Stimulated activated CD8-positive, alpha-beta memory T cell treated with anti-CD3 and anti-CD28 coated beads, Interleukin-12 subunit alpha, Interleukin-12 subunit beta, amount 100 ng/mL, for 4 hours (primary cell): Measurements from ENCODE around the gene MYO15B.
"Not testable (repeated sequence)": the region's sequence is repeated elsewhere in the genome, so short reads cannot be mapped to it uniquely, and the experiment has no call there.

ENCODE experiments used
- DNase-seq: peaks from one replicate; pipeline ENCODE4 v3.0.0-alpha.2; 2020; ENCODE audit warnings: low read depth

MYO15B gene

DNA sequence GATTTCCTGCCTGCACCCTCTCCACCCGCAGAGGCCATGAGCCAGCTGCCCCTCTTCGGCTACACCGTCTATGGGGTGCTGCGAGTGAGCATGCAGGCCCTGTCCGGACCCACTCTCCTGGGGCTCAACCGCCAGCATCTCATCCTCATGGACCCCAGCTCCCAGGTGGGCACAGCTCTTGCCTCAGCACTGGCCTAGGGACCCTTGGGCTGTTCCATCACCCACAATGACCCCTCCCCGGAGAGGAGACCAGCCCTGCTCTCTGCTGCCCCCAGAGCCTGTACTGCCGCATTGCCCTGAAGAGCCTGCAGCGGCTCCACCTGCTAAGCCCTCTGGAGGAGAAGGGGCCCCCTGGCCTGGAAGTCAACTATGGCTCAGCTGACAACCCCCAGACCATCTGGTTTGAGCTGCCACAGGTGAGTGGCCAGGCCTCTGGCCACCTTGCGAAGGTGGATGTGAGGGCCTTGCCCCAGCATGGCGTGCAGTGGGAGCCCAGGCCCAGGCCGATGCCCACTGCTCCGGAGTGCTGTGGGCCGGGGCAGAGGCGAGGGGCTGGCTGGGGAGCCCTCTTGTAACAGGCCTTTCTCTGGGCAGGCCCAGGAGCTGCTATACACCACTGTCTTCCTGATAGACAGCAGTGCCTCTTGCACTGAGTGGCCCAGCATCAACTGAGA, 38.4 kb downstream of the MYO15B start:
- no peak for DNase-seq

- DNase-seq, result no peak
Observed at GRCh38 chr17:75626496-75627038, 39.0 kb downstream of the MYO15B start.

DNA sequence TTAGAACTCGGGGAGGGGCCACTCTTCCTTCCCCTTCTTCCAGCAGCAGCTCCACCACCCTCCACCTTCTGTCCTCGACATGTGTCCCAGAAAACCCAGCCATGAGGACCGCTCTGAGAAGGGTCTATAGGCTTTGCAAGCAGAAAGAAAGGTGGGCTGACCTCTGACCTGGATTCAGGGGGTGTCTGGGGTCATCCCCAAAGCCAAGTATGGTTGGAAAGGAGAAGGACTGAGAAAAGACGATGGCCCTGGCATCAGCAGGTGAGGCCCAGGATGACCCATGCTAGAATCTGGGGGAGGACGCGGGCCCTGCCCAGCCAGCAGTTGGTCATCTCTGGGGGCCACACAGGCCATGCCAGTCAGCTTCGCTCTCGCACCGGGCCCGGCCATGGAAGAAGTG, 39.5 kb downstream of the MYO15B start:
- DNase-seq, result no peak

GRCh38 chr17:75628425-75628824, 40.8 kb downstream of the MYO15B start:
- no peak for DNase-seq

DNA sequence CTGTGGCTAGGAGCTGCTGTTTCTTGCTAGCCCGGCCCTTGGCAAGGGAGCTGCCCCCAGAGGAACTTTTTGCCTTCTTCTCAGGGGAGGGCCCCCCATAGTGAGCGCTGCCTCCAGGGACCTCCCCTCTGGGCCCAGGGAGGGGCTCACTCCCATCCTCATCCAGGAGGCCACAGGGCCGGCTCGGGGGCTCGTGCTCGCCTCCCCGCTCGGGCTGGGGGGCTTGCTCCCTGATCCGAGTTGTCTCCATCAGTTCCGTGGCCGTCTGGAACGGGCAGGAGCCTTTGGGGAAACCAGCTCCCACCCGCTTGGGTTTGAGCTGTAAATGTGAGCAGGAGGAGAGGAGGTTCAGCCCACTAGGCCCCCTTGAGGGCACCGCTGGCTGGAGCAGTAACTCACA, 41.6 kb downstream of the MYO15B start:
- DNase-seq, result no peak

GRCh38 chr17:75630071-75630917, 42.7 kb downstream of the MYO15B start:
- no peak for DNase-seq

DNA sequence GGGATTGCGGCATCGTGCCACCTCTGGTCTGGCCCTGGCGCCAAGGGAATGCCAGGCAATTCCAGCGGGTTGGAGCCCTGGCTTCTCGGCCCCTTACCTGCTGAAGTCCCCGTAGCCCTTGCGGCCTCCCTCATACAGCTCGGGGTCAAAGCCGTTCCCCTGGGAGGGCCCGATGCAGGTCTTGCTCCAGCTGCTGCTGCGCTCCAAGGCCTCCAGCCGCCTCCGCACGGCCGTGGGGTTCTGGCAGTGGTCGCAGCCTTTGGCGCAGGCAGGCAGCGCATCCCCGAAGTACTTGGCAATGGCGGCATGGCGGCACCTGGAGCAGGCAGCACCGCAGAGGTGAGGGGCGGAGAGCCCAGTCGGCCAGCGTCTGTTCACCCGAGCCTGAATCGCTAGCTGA, 43.8 kb downstream of the MYO15B start:
- DNase-seq, result no peak

- DNase-seq, result no peak
Observed at GRCh38 chr17:75632428-75632827, 44.8 kb downstream of the MYO15B start.

GRCh38 chr17:75632863-75633485, 45.4 kb downstream of the MYO15B start, which contains the start of gene SMIM5:
TSS of gene SMIM5 (plus strand) at chr17:75633434. CDS start at chr17:75640202, 6,768 bp downstream.
- DNase-seq, result peak; percentile 62

GRCh38 chr17:75633486-75634375, 46.1 kb downstream of the MYO15B start:
- no peak for DNase-seq

DNA sequence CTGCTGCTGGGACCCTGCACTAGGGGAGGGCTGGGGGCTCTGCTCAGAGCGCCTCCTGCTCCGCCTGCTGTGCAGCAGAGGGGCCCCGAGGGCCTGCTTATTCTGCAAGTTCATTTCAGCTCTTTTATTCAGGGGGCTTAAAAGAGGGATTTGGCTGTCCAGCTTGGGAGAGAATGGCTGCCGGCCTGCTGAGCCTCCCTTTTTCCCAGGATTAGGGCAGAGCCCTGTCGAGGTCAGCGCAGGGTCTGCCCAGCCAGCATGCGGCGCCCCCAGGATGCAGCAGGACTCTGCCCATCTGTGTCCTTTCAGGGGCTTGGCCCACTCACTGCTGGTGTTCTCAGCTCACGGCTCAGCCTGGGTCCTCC, 46.8 kb downstream of the MYO15B start:
- DNase-seq, result no peak

DNA sequence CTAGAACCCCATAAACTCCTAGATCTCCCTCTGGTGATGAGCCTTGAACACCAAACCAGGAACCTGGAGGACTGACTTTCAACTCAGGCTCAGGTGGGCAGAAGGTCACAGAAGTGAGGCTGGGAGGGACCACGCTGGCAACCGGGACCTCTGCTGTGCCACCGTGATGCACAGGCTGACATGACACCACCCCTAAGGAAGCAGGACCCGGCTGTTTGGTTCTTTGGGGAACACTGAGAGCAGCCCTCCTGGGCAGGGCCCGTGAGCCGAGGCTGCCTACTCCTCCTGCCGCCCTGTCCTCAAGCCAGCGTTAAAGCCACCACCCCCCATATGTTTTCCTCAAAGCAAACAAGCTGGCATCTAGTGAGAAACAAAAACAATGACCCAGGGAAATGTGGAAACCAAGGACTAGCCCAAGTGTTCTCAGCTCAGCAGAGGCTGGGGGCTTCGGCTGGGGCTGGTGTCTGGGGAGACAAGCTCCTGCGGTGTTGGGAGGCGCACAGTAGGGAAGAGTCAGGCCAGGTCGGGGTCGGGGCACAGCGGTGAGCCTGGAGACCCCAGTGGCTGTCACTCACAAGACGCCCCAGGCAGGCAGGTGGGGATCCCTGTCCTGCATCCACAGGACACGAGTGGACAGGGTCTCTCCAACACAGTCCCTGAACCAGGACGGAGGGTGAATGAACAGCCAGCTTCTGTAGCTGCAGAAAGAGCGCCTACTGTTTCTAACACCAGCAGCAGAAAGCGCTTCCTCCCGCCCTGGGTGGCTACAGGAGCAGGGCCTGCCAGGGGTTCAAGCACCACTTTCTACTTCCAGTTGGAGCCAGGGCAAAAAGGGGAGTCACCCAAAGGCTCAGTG, 47.4 kb downstream of the MYO15B start:
- DNase-seq, result no peak

- DNase-seq, result no peak
Observed at GRCh38 chr17:75635610-75636202, 48.1 kb downstream of the MYO15B start.

GRCh38 chr17:75636381-75637142, 49.0 kb downstream of the MYO15B start:
- DNase-seq, result no peak

DNA sequence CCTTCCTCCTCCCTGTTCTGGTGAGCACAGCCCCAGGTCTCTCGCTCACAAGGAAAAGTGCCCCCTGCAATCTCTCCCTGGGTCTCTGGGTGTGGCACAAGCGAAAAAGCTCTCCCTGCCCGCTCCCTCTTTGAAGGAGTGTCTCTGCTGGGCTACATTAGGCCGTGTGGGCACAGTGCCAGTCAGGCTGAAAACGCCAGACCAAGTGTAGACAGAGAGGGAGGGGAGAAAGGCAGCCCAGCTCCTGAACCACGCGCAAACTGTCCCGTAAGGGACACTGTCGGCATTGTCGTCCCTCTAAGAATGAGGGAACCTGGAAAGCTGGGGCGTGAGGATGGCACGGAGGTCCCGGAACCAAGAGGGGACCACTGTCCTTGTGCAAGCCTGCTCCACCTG, 49.5 kb downstream of the MYO15B start:
- no peak for DNase-seq

DNA sequence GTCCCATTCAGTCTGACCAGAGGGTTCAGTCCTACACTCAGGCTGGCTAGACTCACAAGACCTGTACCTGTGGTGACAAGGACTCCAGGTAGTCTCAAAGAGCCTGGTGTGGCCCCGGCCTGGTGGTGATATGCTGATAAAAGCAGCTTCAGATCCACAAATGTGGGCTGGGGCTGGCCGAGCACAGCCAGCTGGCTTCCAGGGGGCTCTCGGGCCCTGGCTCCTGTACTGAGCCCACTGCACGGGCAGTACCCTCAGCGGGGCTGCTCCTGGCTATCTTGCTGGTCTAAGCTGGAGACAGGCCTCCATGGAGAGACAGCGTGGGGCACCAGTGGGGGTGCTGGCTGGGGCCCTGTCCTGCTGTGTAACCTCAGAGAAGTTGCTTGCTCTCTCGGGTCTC, 50.0 kb downstream of the MYO15B start:
- no peak for DNase-seq

DNA sequence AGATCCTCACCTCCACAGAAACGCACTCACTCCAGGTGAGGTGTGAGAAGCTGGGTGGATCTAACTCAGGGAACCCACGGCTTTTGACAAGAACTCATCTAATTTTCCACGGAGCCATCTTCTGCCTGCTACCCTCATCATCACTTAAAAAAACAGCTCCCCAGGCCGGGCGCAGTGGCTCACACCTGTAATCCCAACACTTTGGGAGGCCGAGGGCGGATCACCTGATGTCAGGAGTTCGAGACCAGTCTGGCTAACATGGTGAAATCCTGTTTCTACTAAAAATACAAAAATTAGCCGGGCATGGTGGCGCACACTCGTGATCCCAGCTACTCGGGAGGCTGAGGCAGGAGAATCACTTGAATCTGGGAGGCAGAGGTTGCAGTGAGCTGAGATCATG, 50.4 kb downstream of the MYO15B start:
- not testable (repeated sequence) for DNase-seq

- no peak for DNase-seq
Observed at GRCh38 chr17:75638893-75639292, 51.3 kb downstream of the MYO15B start.

DNA sequence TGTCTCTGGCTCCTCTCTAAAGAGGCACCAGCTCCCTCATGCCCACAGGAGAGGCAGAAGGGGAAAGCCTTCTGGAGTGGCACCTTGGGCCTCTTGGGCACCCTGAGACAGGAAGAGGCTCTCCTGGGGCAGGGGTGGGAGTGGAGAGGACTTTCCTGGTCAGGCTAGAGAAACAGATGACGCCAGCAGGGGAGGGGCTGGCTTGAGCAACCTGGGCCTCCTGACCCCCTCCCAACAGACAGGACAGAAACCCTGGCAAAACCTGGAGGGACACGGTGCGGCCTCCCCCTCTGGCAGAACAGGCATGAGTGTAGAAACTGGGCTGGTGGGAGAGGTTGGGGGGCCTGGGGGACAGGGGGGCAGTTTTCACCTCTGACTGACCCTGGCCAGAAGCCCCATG, 51.7 kb downstream of the MYO15B start:
- no peak for DNase-seq
